GM10847 (cell line): Measurements from ENCODE around the gene SMR3B.

Experiments
- POLR2A ChIP-seq: IDR thresholded peaks from 2 replicates; pipeline ENCODE4 v1.6.1; 2011; ENCODE audit not compliant: insufficient read length; ENCODE audit errors: extremely low read depth

Gene SMR3B

DNA sequence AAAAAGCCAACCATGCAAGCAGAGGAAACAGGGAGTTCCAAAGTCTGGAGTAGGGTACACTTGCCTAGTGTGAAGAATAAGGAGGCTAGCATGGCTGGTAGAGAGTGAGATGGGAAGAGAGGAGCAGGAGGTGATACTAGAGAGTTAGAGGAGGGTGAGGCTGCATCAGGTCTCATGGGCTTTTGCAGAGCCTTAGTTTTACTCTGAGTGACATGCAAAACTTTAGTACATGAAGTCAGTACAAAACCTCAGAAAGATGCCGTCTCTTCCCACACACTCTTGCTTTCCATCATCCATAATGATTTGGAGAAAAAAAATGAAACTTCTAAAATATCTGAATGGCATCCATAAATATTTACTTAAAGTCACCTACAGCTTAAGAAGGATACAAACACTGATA, 19.8 kb downstream of the SMR3B start:
- no peak for TF ChIP-seq POLR2A

DNA sequence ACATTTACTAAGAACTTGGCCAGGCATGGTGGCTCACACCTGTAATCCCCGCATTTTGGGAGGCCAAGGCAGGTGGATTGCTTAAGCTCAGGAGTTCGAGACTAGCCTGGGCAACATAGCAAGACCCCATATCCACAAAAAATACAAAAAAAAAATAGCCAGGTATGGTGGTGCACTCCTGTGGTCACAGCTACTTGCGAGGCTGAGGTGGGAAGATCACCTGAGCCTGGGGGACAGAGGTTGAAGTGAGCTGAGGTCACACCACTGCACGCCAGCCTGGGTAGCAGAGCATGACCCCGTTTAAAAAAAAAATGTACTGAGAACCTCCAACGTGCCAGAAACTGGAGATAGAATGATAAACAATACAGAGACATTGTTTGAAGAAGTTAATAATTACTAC, 22.8 kb downstream of the SMR3B start:
- TF ChIP-seq POLR2A, result no peak

DNA sequence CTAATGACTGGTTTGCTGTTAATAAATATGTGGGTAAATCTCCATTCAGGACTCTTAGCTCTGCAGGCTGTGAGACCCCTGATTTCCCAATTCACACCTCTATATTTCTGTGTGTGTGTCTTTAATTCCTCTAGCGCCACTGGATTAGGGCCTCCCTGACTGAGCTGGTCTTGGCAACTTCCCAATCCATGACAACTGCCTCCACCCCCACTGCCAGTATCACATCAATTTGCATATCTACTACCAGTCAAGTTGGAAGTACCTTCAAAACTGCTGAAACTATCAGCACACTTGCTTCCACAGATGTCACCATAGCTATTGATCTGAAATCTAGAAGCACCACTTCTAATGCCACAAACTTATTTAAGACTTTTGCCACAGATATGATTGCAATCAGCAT, 42.4 kb downstream of the SMR3B start:
- TF ChIP-seq POLR2A, result no peak

DNA sequence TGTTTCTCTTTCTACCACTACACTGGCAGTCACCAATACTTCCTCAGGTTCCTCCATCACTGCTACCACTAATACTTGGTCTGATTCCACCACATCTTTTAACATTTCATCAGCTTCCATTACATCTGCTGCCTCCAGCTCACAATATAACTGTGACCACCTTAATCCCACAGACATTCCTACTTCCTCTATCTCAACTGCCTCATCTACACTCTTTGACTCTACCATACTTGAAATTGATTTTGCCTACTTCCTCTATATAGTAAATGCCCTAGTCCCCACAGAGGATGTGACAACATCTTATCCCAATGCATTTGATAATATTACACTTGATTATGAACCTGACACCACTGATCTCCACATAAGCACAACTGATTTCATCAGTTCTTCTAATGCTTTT, 43.9 kb downstream of the SMR3B start:
- no peak for TF ChIP-seq POLR2A

DNA sequence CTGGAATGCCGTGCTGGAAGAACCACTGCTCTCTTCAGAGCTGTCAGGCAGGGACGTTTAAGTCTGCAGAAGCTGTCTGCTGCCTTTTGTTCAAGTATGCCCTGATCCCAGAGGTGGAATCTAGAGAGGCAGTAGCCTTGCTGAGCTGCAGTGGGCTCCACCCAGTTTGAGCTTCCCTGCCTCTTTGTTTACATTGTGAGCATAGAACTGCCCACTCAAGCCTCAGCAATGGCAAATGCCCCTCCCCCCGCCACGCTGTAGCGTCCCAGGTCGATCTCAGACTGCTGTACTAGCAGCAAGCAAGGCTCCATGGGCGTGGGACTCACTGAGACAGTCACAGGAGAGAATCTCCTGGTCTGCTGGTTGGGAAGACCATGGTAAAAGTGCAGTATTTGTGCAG, 54.3 kb downstream of the SMR3B start:
- TF ChIP-seq POLR2A, result no peak
